H1 (cell line): ENCODE data around the gene SMG9.

ENCODE experiments used
- BACH1 ChIP-seq: IDR thresholded peaks from 2 replicates; pipeline ENCODE4 v1.6.1; 2012; ENCODE audit warnings: low read length, improper control_type of control experiment
- CBX8 ChIP-seq: fragments of 300-800, 300-1000 bp; sonication (generic); IDR thresholded peaks from 2 replicates; pipeline ENCODE4 v1.7.1; 2016; ENCODE audit warnings: low read depth, low read length, borderline replicate concordance
- CTCF ChIP-seq, 3 experiments: IDR thresholded peaks; 1 replicate in 2 of 3; 2 replicates in 1 of 3; pipeline versions ENCODE4 v1.5.1 to v1.6.1; 2011; ENCODE audit warnings: low read length in 3 of 3, mild to moderate bottlenecking in 3 of 3, inconsistent platforms in 2 of 3, low read depth in 1 of 3, moderate library complexity in 1 of 3; ENCODE audit not compliant: insufficient read depth in 1 of 3; ENCODE audit errors: control extremely low read depth in 1 of 3
- GABPA ChIP-seq: IDR thresholded peaks from 2 replicates; pipeline ENCODE4 v1.6.1; 2011; ENCODE audit warnings: mild to moderate bottlenecking, low read length, moderate library complexity, borderline replicate concordance; ENCODE audit not compliant: insufficient read depth
- MAX ChIP-seq: IDR thresholded peaks from 2 replicates; pipeline ENCODE4 v1.6.1; 2012; ENCODE audit warnings: inconsistent platforms
- POLR2AphosphoS5 ChIP-seq: IDR thresholded peaks from 2 replicates; pipeline ENCODE4 v1.6.1; 2011; ENCODE audit warnings: low read depth, low read length
- SIN3A ChIP-seq, 2 experiments: IDR thresholded peaks in 1 of 2; conservative IDR thresholded peaks in 1 of 2; 2 replicates each; pipeline ENCODE4 v1.6.1; 2011 to 2012; ENCODE audit warnings: low read length in 2 of 2, improper control_type of control experiment in 1 of 2, low read depth in 1 of 2, mild to moderate bottlenecking in 1 of 2
- SP1 ChIP-seq: IDR thresholded peaks from 2 replicates; pipeline ENCODE4 v1.6.1; 2011; ENCODE audit warnings: low read depth, low read length
- TBP ChIP-seq: IDR thresholded peaks from 2 replicates; pipeline ENCODE4 v1.6.1; 2011; ENCODE audit warnings: low read depth, low read length, improper control_type of control experiment

- TF ChIP-seq CTCF (IDR thresholded peaks at IDR 0.05; ENCODE audit: control extremely low read depth in 1 of 3, insufficient read depth in 1 of 3, low read depth in 1 of 3, low read length in 3 of 3) (peak; percentile 23 to 37 (median 29)), GABPA (no peak), SIN3A (conservative IDR thresholded peaks at IDR 0.05 in 1 of 2, IDR thresholded peaks at IDR 0.05 in 1 of 2; ENCODE audit: low read depth in 1 of 2, low read length in 2 of 2) (0 out of 4 replicates have a peak, but pooled peaks have one; percentile 44 to 66), BACH1 (no peak), SP1 (no peak), POLR2AphosphoS5 (no peak), MAX (no peak; the same call in 1 of the 2 replicates), TBP (no peak), CBX8 (no peak)
Measured at GRCh38 chr19:43699506-43700394, 55.0 kb downstream of the SMG9 start.
